IMR-90 (cell line): Measurements from ENCODE around the gene MAP1LC3C. TPM values are rescaled to one million over a fixed set of nuclear protein-coding genes. Genes with fewer than 3 reads are reported as not detected.

ENCODE experiments used
- ATAC-seq: fragments of 200-7000 bp; cut with Tn5 transposase; 2 replicates; pipeline ENCODE4 v1.9.1; 2020; ENCODE audit warnings: low read depth, mild to moderate bottlenecking, moderate library complexity
- BruUV-seq: library from RNA; stranded (reverse); fragments of 400-500 nt; replicated peaks from 2 replicates; lab custom pipeline; 2021; lab: Mats Ljungman, UMichigan
- CTCF ChIA-PET: fragments of 300-600 bp; formaldehyde crosslinking; extraction: SDS; loops from one replicate; lab custom pipeline; 2021; ENCODE audit warnings: antibody characterized with exemption; lab: Yijun Ruan, JAX
- POLR2A ChIA-PET: fragments of 300-600 bp; sonication (Branson Sonifier 250); formaldehyde crosslinking; loops from one replicate; lab custom pipeline; 2022; ENCODE audit warnings: antibody characterized with exemption; ENCODE audit not compliant: unreplicated experiment; lab: Charles Lee
- DNase-seq: peaks from one replicate; pipeline ENCODE4 v3.0.0; 2013
- H2AFZ ChIP-seq: replicated peaks from 2 replicates; pipeline ENCODE3; 2013; ENCODE audit warnings: low read length, mild to moderate bottlenecking; ENCODE audit not compliant: poor library complexity
- H2AK5ac ChIP-seq: 2 replicates; pipeline ENCODE4 v1.6.1; 2013; ENCODE audit warnings: low read depth, low read length, inconsistent platforms
- H2AK9ac ChIP-seq: replicated peaks from 2 replicates; pipeline ENCODE3; 2013; ENCODE audit warnings: mild to moderate bottlenecking, low read depth, low read length, moderate library complexity; ENCODE audit not compliant: poor library complexity
- H2BK120ac ChIP-seq: 2 replicates; pipeline ENCODE4 v1.6.1; 2013; ENCODE audit warnings: low read depth, low read length, inconsistent platforms
- H2BK15ac ChIP-seq: 3 replicates; pipeline ENCODE4 v1.6.1; 2013; ENCODE audit warnings: low read depth, low read length, inconsistent platforms
- H2BK20ac ChIP-seq: 2 replicates; pipeline ENCODE4 v1.6.1; 2013; ENCODE audit warnings: low read depth, mild to moderate bottlenecking, inconsistent platforms, low read length, moderate library complexity
- H2BK5ac ChIP-seq: 2 replicates; pipeline ENCODE4 v1.6.1; 2013; ENCODE audit warnings: mild to moderate bottlenecking, low read depth, low read length, inconsistent platforms; ENCODE audit not compliant: poor library complexity, severe bottlenecking
- H3K14ac ChIP-seq: replicated peaks from 2 replicates; pipeline ENCODE4 v1.6.1; 2013; ENCODE audit warnings: low read depth, low read length, inconsistent platforms
- H3K18ac ChIP-seq: 2 replicates; pipeline ENCODE4 v1.6.1; 2013; ENCODE audit warnings: low read depth, low read length, control low read depth
- H3K23ac ChIP-seq: 2 replicates; pipeline ENCODE4 v1.6.1; 2013; ENCODE audit warnings: low read depth, low read length, inconsistent platforms
- H3K27ac ChIP-seq: 2 replicates; pipeline ENCODE4 v1.5.1; 2013; ENCODE audit warnings: mild to moderate bottlenecking, control low read depth, low read length; ENCODE audit not compliant: insufficient read depth
- H3K27me3 ChIP-seq: 2 replicates; pipeline ENCODE4 v1.6.1; 2013; ENCODE audit warnings: low read length; ENCODE audit not compliant: control insufficient read depth, insufficient read depth
- H3K36me3 ChIP-seq: 2 replicates; pipeline ENCODE4 v1.6.1; 2013; ENCODE audit warnings: low read length, mixed read lengths; ENCODE audit not compliant: control insufficient read depth, insufficient read depth
- H3K4ac ChIP-seq: 2 replicates; pipeline ENCODE4 v1.6.1; 2013; ENCODE audit warnings: low read depth, low read length, inconsistent platforms
- H3K4me1 ChIP-seq: 2 replicates; pipeline ENCODE4 v1.6.1; 2013; ENCODE audit warnings: low read length, mixed read lengths; ENCODE audit not compliant: control insufficient read depth, insufficient read depth
- H3K4me2 ChIP-seq: 2 replicates; pipeline ENCODE4 v1.6.1; 2013; ENCODE audit warnings: low read depth, mild to moderate bottlenecking, control low read depth, low read length, moderate library complexity
- H3K4me3 ChIP-seq: 2 replicates; pipeline ENCODE4 v1.5.1; 2013; ENCODE audit warnings: low read depth, mild to moderate bottlenecking, control low read depth, low read length, moderate library complexity; ENCODE audit not compliant: insufficient read depth
- H3K56ac ChIP-seq: 2 replicates; pipeline ENCODE4 v1.6.1; 2013; ENCODE audit warnings: low read length, inconsistent platforms; ENCODE audit not compliant: insufficient read depth; ENCODE audit errors: extremely low read depth
- H3K79me1 ChIP-seq, 2 experiments: 2 replicates each; pipeline ENCODE4 v1.6.1; 2013; ENCODE audit warnings: low read length in 2 of 2, inconsistent platforms in 1 of 2, low read depth in 1 of 2
- H3K9ac ChIP-seq: 2 replicates; pipeline ENCODE4 v1.6.1; 2013; ENCODE audit warnings: low read depth, low read length, control low read depth
- H3K9me1 ChIP-seq: 2 replicates; pipeline ENCODE4 v1.6.1; 2013; ENCODE audit warnings: low read length, inconsistent platforms; ENCODE audit not compliant: insufficient read depth
- H3K9me3 ChIP-seq: 2 replicates; pipeline ENCODE4 v1.6.1; 2013; ENCODE audit warnings: low read length; ENCODE audit not compliant: control insufficient read depth, insufficient read depth
- H4K20me1 ChIP-seq: 2 replicates; pipeline ENCODE4 v1.6.1; 2013; ENCODE audit warnings: low read length, inconsistent platforms; ENCODE audit not compliant: insufficient read depth
- H4K5ac ChIP-seq: 2 replicates; pipeline ENCODE4 v1.6.1; 2013; ENCODE audit warnings: mild to moderate bottlenecking, low read depth, low read length, control low read depth
- H4K8ac ChIP-seq, 2 experiments: 2 replicates each; pipeline ENCODE4 v1.6.1; 2013; ENCODE audit warnings: low read depth in 2 of 2, low read length in 2 of 2, control low read depth in 1 of 2, inconsistent platforms in 1 of 2
- H4K91ac ChIP-seq: 2 replicates; pipeline ENCODE4 v1.6.1; 2013; ENCODE audit warnings: low read depth, low read length, inconsistent platforms; ENCODE audit not compliant: insufficient read depth
- CHD1 ChIP-seq: IDR thresholded peaks from 2 replicates; pipeline ENCODE4 v1.6.1; 2012; ENCODE audit warnings: low read depth, low read length, improper control_type of control experiment
- FOS ChIP-seq: fragments of 150-350 bp; IDR thresholded peaks from 2 replicates; pipeline ENCODE4 v1.6.1; 2016; ENCODE audit warnings: low read depth, low read length
- MAFK ChIP-seq: IDR thresholded peaks from 2 replicates; pipeline ENCODE4 v1.6.1; 2012; ENCODE audit warnings: low read depth, low read length, improper control_type of control experiment
- MAZ ChIP-seq: IDR thresholded peaks from 2 replicates; pipeline ENCODE4 v1.6.1; 2012; ENCODE audit warnings: low read depth, mild to moderate bottlenecking, low read length, improper control_type of control experiment, moderate library complexity, borderline replicate concordance
- RAD21 ChIP-seq: IDR thresholded peaks from 2 replicates; pipeline ENCODE4 v1.6.1; 2012; ENCODE audit warnings: low read length, improper control_type of control experiment
- RCOR1 ChIP-seq: IDR thresholded peaks from 2 replicates; pipeline ENCODE4 v1.6.1; 2012; ENCODE audit warnings: mild to moderate bottlenecking, low read length, improper control_type of control experiment; ENCODE audit not compliant: insufficient replicate concordance
- SMC3 ChIP-seq: fragments of 150-350 bp; IDR thresholded peaks from 2 replicates; pipeline ENCODE4 v1.6.1; 2016; ENCODE audit warnings: low read depth, mild to moderate bottlenecking, antibody characterized with exemption, low read length, moderate library complexity
- WGBS, 2 experiments: methylation state at CpG; one replicate each; pipeline versions ENCODE4 v1.1.5 to v1.1.7; 2013; ENCODE audit warnings: missing lambda C conversion rate in 2 of 2; ENCODE audit not compliant: insufficient read length in 1 of 2; ENCODE audit errors: extremely low coverage in 2 of 2; 5-methylcytosine and 5-hydroxymethylcytosine counted together
- dilution Hi-C: fragments of 300-500 bp; cut with HindIII; formaldehyde crosslinking; loops from one replicate; pipeline ENCODE4 v1.14.3; 2018; ENCODE audit warnings: low sequenced_read_pairs; ENCODE audit not compliant: unreplicated experiment
- in situ Hi-C: fragments of 300-500 bp; cut with MboI; formaldehyde crosslinking; loops from 3 replicates; pipeline ENCODE4 v1.14.3; 2019; ENCODE audit warnings: low sequenced_read_pairs, inconsistent platforms, mixed read lengths
- intact Hi-C: fragments of 100-400 bp; cut with micrococcal nuclease; formaldehyde crosslinking; loops from 2 replicates; pipeline ENCODE4 v1.10.0; 2022
- polyA plus RNA-seq, 3 experiments: library from polyadenylated mRNA; depleted of rRNA; stranded (reverse); fragments of >200 nt; gene quantifications; 2 replicates each; pipeline ENCODE4 v1.2.3, GENCODE V29; 2012; ENCODE audit warnings: low replicate concordance in 1 of 3
- total RNA-seq: library from RNA; depleted of rRNA; stranded (reverse); fragments of >200 nt; gene quantifications from 2 replicates; pipeline ENCODE4 v1.2.3, GENCODE V29; 2012
- TF ChIP-seq, protein P1 (sequence below): fragments of 150-350 bp; IDR thresholded peaks from 2 replicates; pipeline ENCODE4 v1.6.1; 2017; ENCODE audit warnings: mild to moderate bottlenecking, antibody characterized with exemption, low read length, low read depth
- TF ChIP-seq, protein P2 (sequence below): conservative IDR thresholded peaks from 2 replicates; pipeline ENCODE4 v1.5.1; 2012; ENCODE audit warnings: mild to moderate bottlenecking, low read depth, low read length, improper control_type of control experiment

The MAP1LC3C gene
- total and polyA plus RNA-seq, 2 of the 4 experiments (the other 2 are of a cell fraction): under 0.01 TPM; not detected in 1

DNA sequence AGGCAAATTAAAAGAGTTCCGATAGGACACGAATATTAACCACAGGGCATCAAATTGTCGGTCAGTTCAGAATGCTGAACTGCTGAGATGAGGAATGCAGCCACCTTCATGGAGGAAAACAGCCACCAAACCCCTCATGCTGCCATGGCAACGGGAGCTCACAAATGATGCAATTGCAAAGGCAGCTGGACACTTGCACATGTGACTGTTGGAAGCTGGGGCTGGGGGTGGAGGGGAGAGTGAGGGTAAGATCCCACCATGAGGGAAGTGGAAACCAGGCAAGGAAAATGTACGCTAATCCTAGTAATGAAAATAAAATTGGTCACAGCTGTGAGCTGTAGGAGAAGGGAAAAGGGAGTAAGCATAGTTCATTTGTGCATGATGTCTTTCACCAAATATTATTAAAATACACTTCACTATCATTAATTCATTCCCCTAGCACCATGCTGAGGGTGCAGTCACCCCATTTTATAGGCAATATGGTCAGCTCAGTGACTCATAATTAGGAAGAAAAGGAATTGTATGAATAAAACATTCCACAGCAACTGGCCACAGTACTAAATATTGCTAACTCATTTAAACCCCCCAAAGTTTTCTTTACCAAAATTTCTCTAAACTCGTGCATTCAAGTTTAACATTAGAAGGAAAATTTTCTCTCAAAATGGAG lies 26.1 kb downstream of the MAP1LC3C start:
- ATAC-seq (no peak), DNase-seq (no peak)
- H3K4me3 ChIP-seq: no peak overlapping the region
- H2BK20ac ChIP-seq: no peak overlapping the region
- intact Hi-C loops: no loop called here
- H3K9me3 ChIP-seq: peaks cover 2% of the 10 kb centered on the region; the same call in 1 of the 2 replicates
- dilution Hi-C loops: no loop called here
- no peak overlapping the region for H2AK5ac ChIP-seq
- WGBS, 2 experiments: no CpG with 5 or more reads among the region's 6 CpGs
- H3K9ac ChIP-seq: no peak overlapping the region
- no peak overlapping the region for H4K5ac ChIP-seq
- H3K4me1 ChIP-seq: no peaks in the 10 kb centered on the region
- TF ChIP-seq RAD21: no peak
- TF ChIP-seq, protein P1, sequence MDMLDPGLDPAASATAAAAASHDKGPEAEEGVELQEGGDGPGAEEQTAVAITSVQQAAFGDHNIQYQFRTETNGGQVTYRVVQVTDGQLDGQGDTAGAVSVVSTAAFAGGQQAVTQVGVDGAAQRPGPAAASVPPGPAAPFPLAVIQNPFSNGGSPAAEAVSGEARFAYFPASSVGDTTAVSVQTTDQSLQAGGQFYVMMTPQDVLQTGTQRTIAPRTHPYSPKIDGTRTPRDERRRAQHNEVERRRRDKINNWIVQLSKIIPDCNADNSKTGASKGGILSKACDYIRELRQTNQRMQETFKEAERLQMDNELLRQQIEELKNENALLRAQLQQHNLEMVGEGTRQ: no peak
- TF ChIP-seq MAFK: no peak
- no peak for TF ChIP-seq MAZ
- TF ChIP-seq SMC3: no peak
- no peak for TF ChIP-seq CHD1
- TF ChIP-seq RCOR1: no peak
- no peak for TF ChIP-seq FOS
- TF ChIP-seq, protein P2, sequence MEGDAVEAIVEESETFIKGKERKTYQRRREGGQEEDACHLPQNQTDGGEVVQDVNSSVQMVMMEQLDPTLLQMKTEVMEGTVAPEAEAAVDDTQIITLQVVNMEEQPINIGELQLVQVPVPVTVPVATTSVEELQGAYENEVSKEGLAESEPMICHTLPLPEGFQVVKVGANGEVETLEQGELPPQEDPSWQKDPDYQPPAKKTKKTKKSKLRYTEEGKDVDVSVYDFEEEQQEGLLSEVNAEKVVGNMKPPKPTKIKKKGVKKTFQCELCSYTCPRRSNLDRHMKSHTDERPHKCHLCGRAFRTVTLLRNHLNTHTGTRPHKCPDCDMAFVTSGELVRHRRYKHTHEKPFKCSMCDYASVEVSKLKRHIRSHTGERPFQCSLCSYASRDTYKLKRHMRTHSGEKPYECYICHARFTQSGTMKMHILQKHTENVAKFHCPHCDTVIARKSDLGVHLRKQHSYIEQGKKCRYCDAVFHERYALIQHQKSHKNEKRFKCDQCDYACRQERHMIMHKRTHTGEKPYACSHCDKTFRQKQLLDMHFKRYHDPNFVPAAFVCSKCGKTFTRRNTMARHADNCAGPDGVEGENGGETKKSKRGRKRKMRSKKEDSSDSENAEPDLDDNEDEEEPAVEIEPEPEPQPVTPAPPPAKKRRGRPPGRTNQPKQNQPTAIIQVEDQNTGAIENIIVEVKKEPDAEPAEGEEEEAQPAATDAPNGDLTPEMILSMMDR: no peak
- H3K36me3 ChIP-seq: no peaks in the 10 kb centered on the region
- no peak overlapping the region for H3K23ac ChIP-seq
- no peaks in the 10 kb centered on the region for H3K27me3 ChIP-seq
- no peak overlapping the region for H2BK5ac ChIP-seq
- H4K8ac ChIP-seq: no peak overlapping the region
- in situ Hi-C loops: no loop called here
- H3K18ac ChIP-seq: no peak overlapping the region
- H2AK9ac ChIP-seq: no peak overlapping the region
- no peak overlapping the region for H3K14ac ChIP-seq
- H2BK120ac ChIP-seq: no peak overlapping the region
- POLR2A ChIA-PET: no interaction called here
- H3K56ac ChIP-seq: no peak overlapping the region
- H2AFZ ChIP-seq: no peak overlapping the region
- H3K4me2 ChIP-seq: no peak overlapping the region
- CTCF ChIA-PET: no interaction called here
- H4K20me1 ChIP-seq: no peaks in the 10 kb centered on the region
- no peaks in the 10 kb centered on the region for H3K9me1 ChIP-seq
- no peak overlapping the region for H3K4ac ChIP-seq
- no peaks in the 10 kb centered on the region for H3K79me1 ChIP-seq
- no TSS peak for BruUV-seq
- H4K91ac ChIP-seq: no peak overlapping the region
- H3K27ac ChIP-seq: no peak overlapping the region
- H2BK15ac ChIP-seq: no peak overlapping the region
